HG03558 (cell line): Measurements from ENCODE around the gene ACR.
A peak's percentile ranks its signal among the peaks of the same experiment; 100 is the strongest.
"Not testable (repeated sequence)": the region's sequence is repeated elsewhere in the genome, so short reads cannot be mapped to it uniquely, and the experiment has no call there.

Experiments
- ATAC-seq: cut with Tn5 transposase; IDR thresholded peaks from one replicate; pipeline ENCODE4 v1.9.1; 2021; ENCODE audit warnings: moderate number of reproducible peaks; ENCODE audit not compliant: unreplicated experiment; ENCODE audit errors: extremely low read depth

Gene ACR

DNA sequence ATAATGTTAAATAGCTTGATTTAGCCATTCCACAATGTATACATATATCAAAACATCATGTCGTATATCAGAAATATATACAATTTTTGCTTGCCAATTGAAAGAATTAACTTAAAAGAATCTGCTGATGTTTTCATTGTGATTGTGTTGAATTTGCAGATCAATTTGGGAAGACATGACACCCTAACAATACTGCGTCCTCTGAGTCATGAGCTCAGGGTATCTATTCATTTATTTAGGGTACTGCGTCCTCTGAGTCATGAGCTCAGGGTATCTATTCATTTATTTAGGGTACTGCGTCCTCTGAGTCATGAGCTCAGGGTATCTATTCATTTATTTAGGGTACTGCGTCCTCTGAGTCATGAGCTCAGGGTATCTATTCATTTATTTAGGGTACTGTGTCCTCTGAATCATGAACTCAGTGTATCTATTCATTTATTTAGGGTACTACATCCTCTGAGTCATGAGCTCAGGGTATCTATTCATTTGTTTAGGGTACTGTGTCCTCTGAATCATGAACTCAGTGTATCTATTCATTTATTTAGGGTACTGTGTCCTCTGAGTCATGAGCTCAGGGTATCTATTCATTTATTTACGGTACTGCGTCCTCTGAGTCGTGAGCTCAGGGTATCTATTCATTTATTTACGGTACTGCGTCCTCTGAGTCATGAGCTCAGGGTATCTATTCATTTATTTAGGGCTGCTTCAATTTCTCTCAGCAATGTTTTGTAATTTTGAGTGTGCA, 21.8 kb downstream of the ACR start:
- not testable (repeated sequence) for ATAC-seq

- ATAC-seq, result not testable (repeated sequence)
Observed at GRCh38 chr22:50761829-50762228, 23.8 kb downstream of the ACR start.

DNA sequence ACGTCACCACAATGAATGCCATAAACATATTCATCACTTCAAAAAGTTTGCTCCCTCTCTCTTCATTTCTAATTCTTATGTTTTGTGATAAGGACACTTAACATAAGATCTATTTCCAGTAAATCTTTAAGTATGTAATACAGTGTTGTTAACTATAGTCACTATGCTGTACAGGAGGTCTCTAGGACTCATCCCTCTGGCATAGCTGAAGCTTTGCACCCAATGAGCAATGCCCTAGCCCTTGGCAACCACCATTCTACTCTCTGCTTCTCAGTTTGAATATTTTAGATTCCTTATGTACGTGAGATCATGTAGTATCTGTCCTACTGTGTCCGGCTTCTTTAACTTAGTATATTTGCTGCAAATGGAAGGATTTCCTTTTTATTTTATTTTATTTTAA, 26.3 kb downstream of the ACR start:
- ATAC-seq, result not testable (repeated sequence)

- not testable (repeated sequence) for ATAC-seq
Observed at GRCh38 chr22:50775132-50775531, 37.1 kb downstream of the ACR start.

- ATAC-seq, result not testable (repeated sequence)
Observed at GRCh38 chr22:50777631-50778030, 39.6 kb downstream of the ACR start.

- not testable (repeated sequence) for ATAC-seq
Observed at GRCh38 chr22:50780244-50780643, 42.2 kb downstream of the ACR start.

GRCh38 chr22:50782253-50782652, 44.2 kb downstream of the ACR start:
- ATAC-seq, result not testable (repeated sequence)

GRCh38 chr22:50783033-50783879, 45.3 kb downstream of the ACR start, which contains the start of gene RABL2B:
Gene RABL2B, minus strand, starts transcription at chr22:50783636. Its CDS starts 1,342 bp downstream, at chr22:50782294.
- peak; percentile 83 for ATAC-seq

DNA sequence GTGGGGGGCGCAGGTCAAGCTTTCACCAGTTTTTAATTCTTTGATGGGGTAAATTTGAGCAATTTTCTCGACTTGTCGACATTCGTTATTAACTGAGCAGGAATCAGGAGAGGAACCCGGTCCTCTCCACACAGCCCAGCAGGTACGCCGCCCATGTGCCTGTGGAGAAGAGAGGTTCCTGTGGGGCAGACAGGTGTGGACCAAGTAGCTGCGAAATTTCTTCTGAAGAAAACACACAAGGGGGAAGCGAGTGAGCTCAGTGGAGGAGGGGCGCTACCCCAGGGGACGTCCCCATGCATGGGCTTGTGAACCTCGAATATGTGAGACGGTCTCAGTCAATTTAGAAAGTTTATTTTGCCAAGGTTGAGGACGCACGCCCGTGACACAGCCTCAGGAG, 45.9 kb downstream of the ACR start:
- not testable (repeated sequence) for ATAC-seq

DNA sequence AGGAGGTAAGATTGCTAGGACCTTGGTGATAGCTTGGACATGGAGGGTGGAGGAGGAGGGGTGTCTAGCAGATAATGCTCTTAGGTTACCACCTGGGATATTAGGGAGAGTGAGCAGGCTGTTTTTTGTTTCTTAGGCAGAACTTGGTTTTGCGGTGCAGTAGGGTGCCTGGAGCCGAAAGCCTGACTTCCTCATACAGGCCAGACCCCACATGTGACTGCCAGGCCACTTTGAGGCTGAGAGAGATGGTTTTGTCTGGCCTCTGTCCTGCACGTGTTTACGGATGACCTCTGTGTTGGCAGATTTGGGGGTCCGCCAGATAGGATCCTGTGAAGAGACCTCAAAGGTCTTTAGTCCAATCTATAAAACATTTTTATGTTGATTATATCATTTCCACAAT, 47.3 kb downstream of the ACR start:
- not testable (repeated sequence) for ATAC-seq

DNA sequence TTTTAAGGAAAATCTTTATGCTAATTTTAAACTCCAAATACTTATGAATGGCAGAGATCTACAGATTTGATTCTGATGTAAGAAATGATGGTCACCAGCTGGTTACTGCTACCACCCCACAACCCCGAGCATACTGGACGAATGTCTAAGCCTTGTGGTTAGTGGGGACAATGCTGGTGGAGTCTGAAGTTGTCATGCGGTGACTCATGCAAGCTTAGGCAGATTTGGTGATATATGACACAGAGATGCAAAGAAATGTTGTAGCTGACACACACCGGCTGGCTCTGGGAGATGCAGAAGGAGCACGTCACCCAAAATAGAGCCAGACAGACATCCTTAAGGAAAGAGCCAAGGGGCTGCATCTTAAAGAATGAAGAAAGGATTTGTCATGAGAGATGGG, 48.9 kb downstream of the ACR start:
- ATAC-seq, result not testable (repeated sequence)
